ENCODE data around the gene VPS39.

GRCh38 chr15:42220216-42220615, 12.1 kb upstream of the VPS39 start:
- TF ChIP-seq POLR2A (IDR thresholded peaks at IDR 0.05) (no peak), CTCF (IDR thresholded peaks at IDR 0.05) (no peak), EP300 (IDR thresholded peaks at IDR 0.05) (no peak)

Measured in ovary (tissue), 3 donors.